ENCODE measurements around the gene DENND1B.
"Not testable (repeated sequence)": the region's sequence is repeated elsewhere in the genome, so short reads cannot be mapped to it uniquely, and the experiment has no call there.

Gene DENND1B

GRCh38 chr1:197782722-197783360, 7.6 kb upstream of the DENND1B start:
- no peak for DNase-seq (ENCODE audit: low read depth)

GRCh38 chr1:197781968-197782721, 6.9 kb upstream of the DENND1B start:
- DNase-seq (ENCODE audit: low read depth) = no peak

DNA sequence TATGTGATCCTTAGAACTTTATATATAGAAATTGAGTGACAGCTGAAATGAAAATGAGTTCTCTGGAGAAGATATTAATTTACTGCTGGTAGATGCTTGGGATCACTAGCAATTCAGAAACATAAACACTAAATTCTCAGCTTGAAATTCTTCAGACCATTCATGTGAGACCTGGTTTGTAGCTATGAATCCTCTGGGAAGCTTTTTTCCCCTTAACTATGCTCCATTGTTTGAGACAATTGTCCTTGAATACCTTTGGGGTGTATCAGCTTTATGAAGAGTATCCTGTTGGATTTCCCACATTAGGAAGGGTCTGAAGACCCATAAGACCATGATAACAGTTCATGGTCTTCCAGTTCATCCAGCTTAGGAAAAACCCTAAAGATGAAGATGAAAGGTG, 4.6 kb upstream of the DENND1B start:
- no peak for DNase-seq (ENCODE audit: low read depth)

- no peak for DNase-seq (ENCODE audit: low read depth)
These were observed 3.2 kb upstream of the DENND1B start for GRCh38 chr1:197778366-197778945.

DNA sequence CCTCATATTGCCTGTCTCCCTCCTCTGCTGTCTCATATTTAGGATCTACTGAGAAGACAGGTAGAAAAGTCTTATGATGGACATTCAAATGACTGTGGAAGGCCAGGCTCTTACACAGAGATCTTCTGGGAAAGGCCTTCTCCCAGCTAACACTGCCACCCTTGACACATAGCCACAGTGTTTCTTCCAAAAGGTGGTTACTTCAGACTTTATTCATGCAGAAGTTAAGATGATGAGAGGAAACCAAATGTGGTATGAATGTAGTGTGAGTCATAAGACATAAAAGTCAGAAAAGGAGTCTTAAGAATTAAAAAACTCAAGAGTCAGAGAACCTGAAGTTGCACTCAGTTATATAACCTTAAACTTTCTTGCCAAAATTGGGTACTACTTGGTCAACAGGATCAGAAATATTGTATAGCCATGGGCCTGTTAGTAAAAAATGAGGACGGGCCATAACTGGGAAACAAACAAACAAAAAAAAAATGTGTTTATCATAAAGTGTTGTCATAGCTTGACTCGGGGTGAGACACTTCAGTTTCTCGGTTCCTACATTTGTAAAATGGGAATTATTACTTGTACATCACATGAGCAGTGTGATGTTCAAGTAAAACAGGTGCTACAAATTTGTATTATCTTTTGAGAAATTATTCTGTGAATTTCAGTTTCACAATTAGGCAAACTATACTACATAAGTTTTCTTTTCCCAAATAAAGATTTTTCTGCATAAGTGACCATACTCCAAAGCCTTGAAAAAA, 1.2 kb upstream of the DENND1B start:
- no peak for DNase-seq (ENCODE audit: low read depth)

DNA sequence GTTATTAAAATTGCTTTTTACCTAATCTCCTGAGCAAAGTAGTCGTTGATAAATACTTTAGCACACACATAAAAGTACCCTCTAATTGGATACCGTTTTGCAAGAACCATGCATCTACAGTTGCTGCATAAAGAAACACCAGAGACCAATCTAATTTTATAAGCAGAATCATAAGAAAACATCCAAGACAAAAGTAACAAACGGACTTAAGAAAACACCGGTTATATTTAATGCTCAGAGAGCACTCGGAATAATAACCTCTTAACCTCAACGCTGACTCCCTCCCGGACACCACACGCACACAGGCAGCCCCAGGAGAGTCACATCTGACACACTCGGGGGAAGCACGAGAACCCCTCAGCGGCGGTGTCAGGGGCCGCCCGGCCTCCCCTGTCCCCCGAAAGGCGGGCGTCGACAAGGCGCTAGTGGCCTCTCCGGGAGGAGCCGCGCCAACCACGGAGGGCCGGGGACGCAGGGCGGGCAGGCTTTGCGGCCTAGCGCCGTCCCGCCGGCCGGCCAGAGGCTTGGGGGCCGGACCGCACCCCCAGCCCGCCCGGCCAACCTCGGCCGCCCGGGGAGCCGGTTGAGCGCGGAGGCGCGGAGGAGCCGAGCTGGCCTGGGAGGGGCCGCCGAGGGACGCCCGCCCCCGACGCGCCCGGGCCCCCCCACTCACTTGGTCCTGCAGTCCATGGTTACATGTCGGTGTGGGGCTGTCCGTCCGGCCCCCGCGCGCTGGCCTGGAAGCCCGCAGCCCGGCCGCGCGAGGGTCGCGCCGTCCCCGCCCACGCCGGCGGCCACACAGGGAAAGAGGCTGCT, 606 bp downstream of the DENND1B start:
- DNase-seq (ENCODE audit: low read depth) = peak; percentile 25

DNA sequence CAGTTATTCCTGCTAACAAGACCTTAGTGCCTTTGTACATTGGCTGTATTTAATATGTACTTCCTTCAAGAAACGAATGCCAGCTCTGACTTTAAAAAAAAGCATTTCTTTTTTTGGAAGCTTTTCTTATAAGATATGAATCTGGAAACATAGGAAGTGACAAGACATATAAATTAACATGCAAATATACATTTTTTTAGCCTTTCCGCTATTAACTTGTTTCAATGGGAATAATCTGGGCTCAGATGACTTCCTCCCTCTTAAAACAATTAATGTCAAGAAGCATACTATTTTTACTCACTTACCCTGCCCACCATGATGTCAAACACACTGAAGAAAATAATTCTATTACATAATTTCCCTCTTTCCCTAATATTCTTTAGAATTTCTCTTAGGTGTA, 1.4 kb downstream of the DENND1B start:
- no peak for DNase-seq (ENCODE audit: low read depth)

- DNase-seq (ENCODE audit: low read depth) = no peak
These were observed 3.2 kb downstream of the DENND1B start for GRCh38 chr1:197771904-197772556.

GRCh38 chr1:197771386-197771785, 3.9 kb downstream of the DENND1B start:
- DNase-seq (ENCODE audit: low read depth) = no peak

DNA sequence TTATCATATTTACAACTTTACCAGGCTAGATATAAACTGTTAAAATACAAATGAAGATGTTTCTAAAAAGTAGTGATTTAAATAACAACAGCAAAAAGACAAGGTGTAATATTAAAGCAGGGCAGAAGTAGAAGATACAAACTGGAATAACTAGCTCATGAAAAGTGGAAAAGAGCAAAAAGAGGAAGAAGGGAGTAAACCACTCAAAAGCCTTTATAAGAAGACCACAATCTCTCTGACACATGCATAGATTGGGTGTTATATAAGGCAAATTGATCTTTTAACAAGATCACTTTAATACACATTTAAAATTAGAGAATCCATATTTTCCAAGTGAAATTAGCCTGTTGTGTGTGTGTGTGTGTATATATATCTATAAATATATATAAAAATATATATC, 5.0 kb downstream of the DENND1B start:
- no peak for DNase-seq (ENCODE audit: low read depth)

- DNase-seq (ENCODE audit: low read depth) = no peak
These were observed 6.0 kb downstream of the DENND1B start for GRCh38 chr1:197769287-197769686.

DNA sequence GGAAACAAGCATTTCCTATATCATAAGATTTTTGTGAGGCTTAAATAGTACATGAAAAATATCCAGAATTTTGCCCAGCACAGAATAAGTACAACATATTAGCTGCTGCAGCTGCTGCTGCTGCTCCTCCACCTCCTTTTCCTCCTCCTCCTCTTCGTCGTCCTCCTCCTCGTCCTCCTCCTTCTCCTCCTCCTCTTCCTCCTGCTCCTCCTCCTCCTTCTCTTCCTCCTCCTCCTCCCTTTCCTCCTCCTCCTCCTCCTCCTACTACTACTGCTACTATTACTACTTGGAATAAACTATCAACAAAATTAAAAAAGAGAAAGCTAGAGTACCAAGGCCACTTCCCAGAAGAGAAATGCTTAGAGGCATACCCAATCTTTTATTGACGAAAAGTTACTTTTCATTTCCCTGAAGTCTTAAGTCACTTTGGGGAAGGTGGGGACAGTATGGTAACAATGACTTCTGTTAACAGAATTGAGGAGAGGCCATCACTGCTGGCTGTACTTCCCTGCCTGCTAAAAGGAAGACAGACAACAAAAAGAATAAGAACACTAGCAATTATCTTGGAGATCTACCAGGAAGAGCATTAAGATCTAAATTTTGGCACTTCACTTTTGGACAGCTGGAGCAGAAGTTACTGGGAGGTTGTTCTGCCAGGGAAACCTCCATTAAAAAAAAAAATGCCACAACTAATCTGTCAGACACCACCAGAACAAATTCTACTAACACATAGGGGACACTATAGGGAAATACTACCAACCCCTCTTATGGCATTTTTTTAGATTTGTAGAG, 7.1 kb downstream of the DENND1B start:
- DNase-seq (ENCODE audit: low read depth) = no peak

DNA sequence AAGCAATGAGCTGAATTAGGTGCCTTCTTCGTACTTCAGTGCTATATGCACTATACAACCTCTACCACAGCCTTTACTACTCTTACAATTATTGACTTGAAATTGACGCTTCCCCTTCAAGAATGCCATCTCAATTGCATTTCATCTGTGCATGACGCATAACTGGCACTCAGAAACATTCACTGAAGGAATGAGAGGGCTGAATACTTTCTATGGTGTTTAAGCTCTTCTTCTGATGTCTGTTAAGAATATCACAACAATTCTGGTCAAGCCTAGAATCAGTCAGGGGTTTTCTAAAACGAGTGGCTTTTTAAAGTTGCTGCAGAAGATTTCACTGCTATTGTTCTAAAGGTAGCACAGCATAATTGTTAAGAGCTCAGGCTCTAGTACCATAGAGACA, 11.5 kb downstream of the DENND1B start:
- no peak for DNase-seq (ENCODE audit: low read depth)

DNA sequence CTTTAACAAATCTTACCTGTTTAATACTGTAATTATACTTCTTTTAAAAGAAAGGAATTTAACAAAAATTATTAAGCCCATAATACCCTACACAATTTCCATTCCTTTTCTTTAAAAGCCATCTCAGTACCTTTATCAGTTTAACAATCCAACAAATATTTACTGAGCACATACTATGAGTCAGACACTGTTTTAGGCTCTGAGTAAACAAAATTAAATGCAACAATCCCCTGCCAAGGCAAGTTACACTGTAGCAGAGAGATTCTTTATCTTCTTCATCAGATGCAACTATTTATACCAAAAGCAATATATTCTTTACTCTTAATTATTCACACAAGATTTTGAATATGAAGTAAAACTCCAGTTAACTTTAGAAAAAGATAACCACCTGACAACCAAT, 12.0 kb downstream of the DENND1B start:
- no peak for DNase-seq (ENCODE audit: low read depth)

- DNase-seq (ENCODE audit: low read depth) = no peak
These were observed 13.6 kb downstream of the DENND1B start for GRCh38 chr1:197761654-197762053.

- DNase-seq (ENCODE audit: low read depth) = not testable (repeated sequence)
These were observed 19.7 kb downstream of the DENND1B start for GRCh38 chr1:197755553-197755952.

DNA sequence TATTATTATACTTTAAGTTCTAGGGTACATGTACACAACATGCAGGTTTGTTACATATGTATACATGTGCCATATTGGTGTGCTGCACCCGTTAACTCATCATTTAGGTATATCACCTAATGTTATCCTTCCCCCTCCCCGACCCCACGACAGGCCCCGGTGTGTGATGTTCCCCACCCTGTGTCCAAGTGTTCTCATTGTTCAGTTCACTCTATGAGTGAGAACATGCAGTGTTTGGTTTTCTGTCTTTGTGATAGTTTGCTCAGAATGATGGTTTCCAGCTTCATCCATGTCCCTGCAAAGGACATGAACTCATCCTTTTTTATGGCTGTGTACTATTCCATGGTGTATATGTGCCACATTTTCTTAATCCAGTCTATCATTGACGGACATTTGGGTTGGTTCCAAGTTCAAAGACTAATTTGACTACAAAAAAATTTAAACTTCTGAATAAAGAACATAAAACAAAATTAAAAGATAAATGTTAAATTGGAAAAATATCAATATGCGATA, 22.6 kb downstream of the DENND1B start:
- not testable (repeated sequence) for DNase-seq (ENCODE audit: low read depth)

DNA sequence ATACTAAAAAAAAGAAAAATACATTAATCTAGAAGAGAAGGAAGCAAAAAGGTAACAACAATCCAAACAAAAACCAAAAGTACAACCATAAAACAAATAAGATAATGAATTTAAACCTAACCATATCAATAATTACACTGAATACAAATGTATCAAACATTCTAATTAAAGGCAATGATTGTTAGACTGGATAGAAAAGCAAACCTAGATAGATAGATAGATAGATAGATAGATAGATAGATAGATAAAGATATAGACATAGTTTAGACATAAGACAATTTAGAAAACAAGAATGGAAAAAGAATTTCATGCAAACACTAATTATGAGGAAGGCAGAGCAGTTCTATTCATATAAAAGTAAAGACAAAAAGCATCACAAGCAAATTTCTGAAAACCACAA, 24.9 kb downstream of the DENND1B start:
- DNase-seq (ENCODE audit: low read depth) = no peak

DNA sequence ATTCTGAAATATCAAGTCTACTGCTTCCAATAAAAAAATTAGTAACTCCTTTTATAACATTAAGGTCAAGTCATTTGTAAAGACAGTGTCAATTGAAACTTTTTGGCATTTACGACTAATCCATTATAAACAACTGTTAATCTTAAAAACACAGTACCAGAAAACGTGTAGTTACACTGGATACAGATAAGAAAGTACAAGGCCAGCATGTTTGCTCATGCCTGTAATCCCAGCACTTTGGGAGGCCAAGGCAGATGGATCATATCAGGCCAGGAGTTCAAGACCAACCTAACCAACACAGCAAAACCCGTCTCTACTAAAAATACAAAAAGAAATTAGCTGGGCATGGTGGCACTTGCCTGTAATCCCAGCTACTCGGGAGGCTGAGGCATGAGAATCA, 29.4 kb downstream of the DENND1B start:
- no peak for DNase-seq (ENCODE audit: low read depth)

DNA sequence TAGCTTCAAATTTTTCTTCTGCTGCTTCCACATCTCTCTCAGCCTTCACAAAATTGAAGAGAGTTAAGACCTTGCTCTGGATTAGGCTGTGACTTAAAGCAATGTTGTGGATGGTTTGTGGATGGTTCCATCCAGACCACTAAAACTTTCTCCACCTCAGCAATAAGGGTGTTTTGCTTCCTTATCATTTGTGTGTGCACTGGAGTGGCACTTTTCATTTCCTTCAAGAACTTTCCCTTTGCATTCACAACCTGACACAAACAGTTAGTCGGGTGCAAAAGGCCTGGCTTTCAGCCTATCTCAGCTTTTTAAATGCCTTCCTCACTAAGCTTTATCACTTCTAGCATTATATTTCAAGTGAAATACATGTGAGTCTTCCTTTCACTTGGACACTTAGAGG, 30.3 kb downstream of the DENND1B start:
- no peak for DNase-seq (ENCODE audit: low read depth)

Measured in activated T-cell treated with anti-CD3 and anti-CD28 coated beads for 1 hour (primary cell).